ENCODE results near the gene PATE4. TPM values are rescaled to one million over a fixed set of nuclear protein-coding genes. Genes with fewer than 3 reads are reported as not detected.
"Not testable (repeated sequence)": the region's sequence is repeated elsewhere in the genome, so short reads cannot be mapped to it uniquely, and the experiment has no call there.

Gene PATE4
- not detected for total RNA-seq

- ChIA-PET CTCF (no interaction called here), POLR2A (no interaction called here)
- Mint-ChIP-seq H3K4me3 (no peak within 1 kb of the TSS), H3K27ac (no peak within 1 kb of the TSS), H3K9me3 (peaks cover 6% of the 10 kb centered on the region), H3K36me3 (ENCODE audit: low read depth) (no peaks in the 10 kb centered on the region), H3K4me1 (no peaks in the 10 kb centered on the region), H3K27me3 (peaks cover 6% of the 10 kb centered on the region)
- no peak for DNase-seq
Measured at GRCh38 chr11:125833016-125833415, at the start of gene PATE4. PATE4 (plus strand) TSS chr11:125833316; CDS start chr11:125833360, 44 bp downstream.

GRCh38 chr11:125784678-125785077, 48.4 kb upstream of the PATE4 start:
- ChIA-PET POLR2A (no interaction called here), CTCF (no interaction called here)
- H3K4me3 Mint-ChIP-seq, result no peak overlapping the region
- H3K36me3 Mint-ChIP-seq (ENCODE audit: low read depth), result no peaks in the 10 kb centered on the region
- H3K9me3 Mint-ChIP-seq, result no peaks in the 10 kb centered on the region
- H3K27me3 Mint-ChIP-seq, result peaks cover 11% of the 10 kb centered on the region
- no peak overlapping the region for H3K27ac Mint-ChIP-seq
- DNase-seq, result no peak
- H3K4me1 Mint-ChIP-seq, result no peaks in the 10 kb centered on the region

- Mint-ChIP-seq H3K4me1 (no peaks in the 10 kb centered on the region), H3K36me3 (ENCODE audit: low read depth) (no peaks in the 10 kb centered on the region), H3K9me3 (no peaks in the 10 kb centered on the region), H3K4me3 (no peak within 1 kb of the TSS), H3K27me3 (peaks cover 4% of the 10 kb centered on the region), H3K27ac (no peak within 1 kb of the TSS)
- no peak for DNase-seq
- ChIA-PET CTCF (no interaction called here), POLR2A (no interaction called here)
Measured at GRCh38 chr11:125787827-125788226, 45.3 kb upstream of the PATE4 start, which contains the start of gene PATE3. PATE3 (plus strand) TSS chr11:125788127; CDS start chr11:125788152, 25 bp downstream.

DNA sequence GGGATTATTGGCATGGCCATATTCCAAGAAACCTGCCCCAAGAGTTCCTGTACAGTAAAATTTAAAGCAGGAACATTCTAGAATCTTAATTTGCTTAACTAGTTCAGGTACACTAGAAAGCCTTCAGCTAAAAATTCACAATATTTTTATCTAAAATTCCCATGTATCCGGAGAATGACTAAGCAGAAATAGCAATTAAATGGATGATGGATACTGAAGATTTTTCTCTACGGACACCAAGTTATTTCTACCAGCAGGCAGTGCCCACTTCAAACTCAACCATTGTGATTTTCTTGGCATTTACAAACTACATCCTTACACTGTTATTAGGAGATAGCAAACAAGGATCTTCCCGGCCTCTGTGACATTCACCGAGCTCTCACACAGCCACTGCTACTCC, 42.3 kb upstream of the PATE4 start:
- no peaks in the 10 kb centered on the region for H3K36me3 Mint-ChIP-seq (ENCODE audit: low read depth)
- no peak overlapping the region for H3K4me3 Mint-ChIP-seq
- CTCF ChIA-PET, result no interaction called here
- POLR2A ChIA-PET, result no interaction called here
- no peaks in the 10 kb centered on the region for H3K4me1 Mint-ChIP-seq
- DNase-seq, result no peak
- H3K9me3 Mint-ChIP-seq, result peaks cover 5% of the 10 kb centered on the region
- no peak overlapping the region for H3K27ac Mint-ChIP-seq
- H3K27me3 Mint-ChIP-seq, result peaks cover 6% of the 10 kb centered on the region

DNA sequence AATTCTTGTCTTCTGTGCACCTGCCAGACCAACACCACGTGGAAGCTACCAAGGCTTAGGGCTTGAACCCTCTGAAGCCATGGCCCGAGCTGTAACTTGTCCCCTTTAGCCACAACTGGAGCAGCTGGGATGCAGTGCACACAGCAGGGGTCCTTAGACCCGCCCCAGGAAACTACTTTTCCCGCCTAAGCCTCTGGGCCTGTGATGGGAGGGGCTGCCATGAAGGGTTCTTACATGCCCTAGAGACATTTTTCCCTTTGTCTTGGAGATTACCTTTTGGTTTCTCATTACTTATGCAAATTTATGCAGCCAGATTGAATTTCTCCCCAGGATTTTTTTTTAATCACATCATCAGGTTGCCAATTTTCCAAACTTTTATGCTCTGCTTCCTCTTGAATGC, 35.5 kb upstream of the PATE4 start:
- Mint-ChIP-seq H3K27ac (no peak overlapping the region), H3K9me3 (peaks cover 14% of the 10 kb centered on the region), H3K4me3 (no peak overlapping the region), H3K4me1 (no peaks in the 10 kb centered on the region), H3K36me3 (ENCODE audit: low read depth) (no peaks in the 10 kb centered on the region), H3K27me3 (peaks cover 5% of the 10 kb centered on the region)
- CTCF ChIA-PET, result no interaction called here
- DNase-seq, result no peak
- POLR2A ChIA-PET, result no interaction called here

DNA sequence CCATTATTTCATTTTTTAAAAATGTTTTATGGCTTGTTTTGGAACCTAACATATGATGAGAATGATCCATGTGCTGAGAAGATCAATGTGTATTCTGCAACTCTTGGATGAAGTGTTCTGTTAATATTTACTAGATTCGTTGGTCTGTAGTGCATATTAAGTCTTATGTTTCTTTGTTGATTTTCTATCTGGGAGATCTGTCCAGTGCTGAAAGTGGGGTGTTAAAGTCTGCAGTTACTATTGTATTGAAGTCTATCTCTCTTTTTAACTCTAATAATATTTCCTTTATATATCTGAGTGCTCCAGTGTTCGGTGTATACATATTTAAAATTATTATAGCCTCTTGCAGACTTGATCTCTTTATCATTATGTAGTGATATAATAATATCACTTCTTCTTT, 33.3 kb upstream of the PATE4 start:
- Mint-ChIP-seq H3K9me3 (peaks cover 25% of the 10 kb centered on the region), H3K4me1 (no peaks in the 10 kb centered on the region), H3K4me3 (no peak overlapping the region), H3K36me3 (ENCODE audit: low read depth) (no peaks in the 10 kb centered on the region), H3K27me3 (peaks cover 5% of the 10 kb centered on the region), H3K27ac (no peak overlapping the region)
- DNase-seq, result no peak
- CTCF ChIA-PET, result no interaction called here
- POLR2A ChIA-PET, result no interaction called here

DNA sequence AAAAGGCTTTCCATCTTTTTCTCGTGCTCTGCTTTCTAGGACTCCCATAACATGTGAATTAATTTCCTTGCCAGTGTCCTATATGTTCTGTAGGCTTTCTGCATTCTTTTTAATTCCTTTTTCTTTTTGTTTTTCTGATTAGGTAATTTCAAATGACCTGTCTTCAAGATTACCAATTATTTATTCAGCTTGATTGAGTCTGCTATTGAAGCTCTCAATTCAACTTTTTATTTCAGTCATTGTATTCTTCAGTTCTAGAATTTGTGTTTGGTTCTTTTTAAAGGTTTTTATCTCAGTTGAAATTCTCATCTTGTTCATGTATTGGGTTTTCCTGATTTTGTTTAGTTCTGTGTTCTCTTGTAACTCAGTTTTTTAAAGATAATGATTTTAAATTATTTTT, 30.7 kb upstream of the PATE4 start:
- Mint-ChIP-seq H3K9me3 (peaks cover 19% of the 10 kb centered on the region), H3K27me3 (peaks cover 3% of the 10 kb centered on the region), H3K4me1 (no peaks in the 10 kb centered on the region), H3K4me3 (no peak overlapping the region), H3K27ac (no peak overlapping the region), H3K36me3 (ENCODE audit: low read depth) (no peaks in the 10 kb centered on the region)
- ChIA-PET CTCF (no interaction called here), POLR2A (no interaction called here)
- no peak for DNase-seq

DNA sequence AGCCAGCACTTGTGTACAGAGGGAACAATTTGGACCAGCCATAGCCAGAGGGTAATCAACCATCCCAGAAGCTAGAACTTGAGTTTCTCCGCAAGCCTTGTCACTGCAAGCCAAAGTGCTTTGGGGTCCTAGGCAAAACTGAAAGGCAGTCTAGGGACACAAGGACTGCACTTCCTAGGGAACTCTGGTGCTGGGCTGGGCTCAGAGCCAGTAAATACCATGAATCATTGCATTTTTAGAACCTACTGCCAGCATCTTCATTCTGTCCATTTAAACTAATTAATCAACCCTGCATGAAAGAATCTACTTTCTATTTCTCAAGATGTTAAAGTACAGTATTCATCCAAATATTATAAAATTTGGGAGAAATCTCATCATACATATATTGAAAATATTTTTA, 25.2 kb upstream of the PATE4 start:
- ChIA-PET CTCF (no interaction called here), POLR2A (no interaction called here)
- Mint-ChIP-seq H3K27ac (no peak overlapping the region), H3K4me3 (no peak overlapping the region), H3K4me1 (no peaks in the 10 kb centered on the region), H3K27me3 (peaks cover 2% of the 10 kb centered on the region), H3K9me3 (peaks cover 9% of the 10 kb centered on the region), H3K36me3 (ENCODE audit: low read depth) (no peaks in the 10 kb centered on the region)
- DNase-seq, result no peak

GRCh38 chr11:125835748-125836147, 2.6 kb downstream of the PATE4 start:
- Mint-ChIP-seq H3K27ac (no peak overlapping the region), H3K4me3 (no peak overlapping the region), H3K9me3 (peaks cover 6% of the 10 kb centered on the region), H3K27me3 (peaks cover 6% of the 10 kb centered on the region), H3K4me1 (no peaks in the 10 kb centered on the region), H3K36me3 (ENCODE audit: low read depth) (no peaks in the 10 kb centered on the region)
- POLR2A ChIA-PET, result no interaction called here
- DNase-seq, result no peak
- CTCF ChIA-PET, result no interaction called here

- ChIA-PET CTCF (no interaction called here), POLR2A (no interaction called here)
- no peak overlapping the region for H3K27ac Mint-ChIP-seq
- H3K4me3 Mint-ChIP-seq, result no peak overlapping the region
- peaks cover 2% of the 10 kb centered on the region for H3K27me3 Mint-ChIP-seq
- peaks cover 7% of the 10 kb centered on the region for H3K36me3 Mint-ChIP-seq (ENCODE audit: low read depth)
- H3K4me1 Mint-ChIP-seq, result no peaks in the 10 kb centered on the region
- peaks cover 23% of the 10 kb centered on the region for H3K9me3 Mint-ChIP-seq
- no peak for DNase-seq
Measured at GRCh38 chr11:125842321-125842948, 9.3 kb downstream of the PATE4 start.

DNA sequence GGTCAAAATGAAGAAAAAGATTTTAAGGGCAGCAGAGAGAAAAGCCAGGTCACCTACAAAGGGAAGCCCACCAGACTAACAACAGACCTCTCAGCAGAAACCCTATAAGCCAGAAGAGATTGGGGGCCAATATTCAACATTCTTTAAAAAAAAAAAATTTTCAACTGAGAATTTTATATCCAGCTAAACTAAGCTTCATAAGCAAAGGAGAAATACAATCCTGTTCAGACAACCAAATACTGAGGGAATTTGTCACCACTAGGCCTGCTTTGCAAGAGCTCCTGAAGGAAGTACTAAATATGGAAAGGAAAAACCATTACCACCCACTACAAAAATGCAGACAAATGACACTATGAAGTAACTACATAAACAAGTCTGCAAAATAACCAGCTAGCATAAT, 13.1 kb downstream of the PATE4 start:
- peaks cover 7% of the 10 kb centered on the region for H3K36me3 Mint-ChIP-seq (ENCODE audit: low read depth)
- H3K4me1 Mint-ChIP-seq, result no peaks in the 10 kb centered on the region
- ChIA-PET POLR2A (no interaction called here), CTCF (interaction anchor here (0.6 kb wide), 1 partner anchor 67 kb away, joined by 4 read pairs; no protein-coding TSS in a partner anchor)
- H3K27me3 Mint-ChIP-seq, result peaks cover 9% of the 10 kb centered on the region
- DNase-seq, result no peak
- peaks cover 29% of the 10 kb centered on the region for H3K9me3 Mint-ChIP-seq
- H3K27ac Mint-ChIP-seq, result no peak overlapping the region
- H3K4me3 Mint-ChIP-seq, result no peak overlapping the region

DNA sequence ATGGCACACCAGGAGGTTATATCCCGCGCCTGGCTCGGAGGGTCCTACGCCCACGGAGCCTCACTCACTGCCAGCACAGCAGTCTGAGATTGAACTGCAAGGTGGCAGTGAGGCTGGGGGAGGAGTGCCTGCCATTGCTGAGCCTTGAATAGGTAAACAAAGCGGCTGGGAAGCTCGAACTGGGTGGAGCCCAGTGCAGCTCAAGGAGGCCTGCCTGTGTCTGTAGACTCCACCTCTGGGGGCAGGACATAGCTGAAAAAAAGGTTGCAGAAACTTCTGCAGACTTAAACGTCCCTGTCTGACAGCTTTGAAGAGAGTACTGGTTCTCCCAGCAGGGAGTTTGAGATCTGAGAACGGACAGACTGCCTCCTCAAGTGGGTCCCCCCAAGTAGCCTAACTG, 24.6 kb downstream of the PATE4 start:
- H3K27ac Mint-ChIP-seq; POLR2A ChIA-PET; H3K4me3 Mint-ChIP-seq; H3K36me3 Mint-ChIP-seq (ENCODE audit: low read depth); CTCF ChIA-PET; DNase-seq; H3K9me3 Mint-ChIP-seq: not testable (repeated sequence)
- Mint-ChIP-seq H3K27me3 (peaks cover 14% of the 10 kb centered on the region), H3K4me1 (peaks cover 11% of the 10 kb centered on the region)

DNA sequence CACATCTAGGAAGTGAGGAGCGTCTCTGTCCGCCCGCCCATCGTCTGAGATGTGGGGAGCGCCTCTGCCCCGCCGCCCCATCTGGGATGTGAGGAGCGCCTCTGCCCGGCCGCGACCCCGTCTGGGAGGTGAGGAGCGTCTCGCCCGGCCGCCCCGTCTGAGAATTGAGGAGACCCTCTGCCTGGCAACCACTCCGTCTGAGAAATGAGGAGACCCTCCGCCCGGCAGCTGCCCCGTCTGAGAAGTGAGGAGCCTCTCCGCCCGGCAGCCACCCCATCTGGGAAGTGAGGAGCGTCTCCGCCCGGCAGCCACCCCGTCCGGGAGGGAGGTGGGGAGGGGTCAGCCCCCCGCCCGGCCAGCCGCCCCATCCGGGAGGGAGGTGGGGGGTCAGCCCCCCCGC, 29.7 kb downstream of the PATE4 start:
- H3K27ac Mint-ChIP-seq; H3K27me3 Mint-ChIP-seq; POLR2A ChIA-PET; CTCF ChIA-PET; DNase-seq; H3K9me3 Mint-ChIP-seq; H3K4me1 Mint-ChIP-seq; H3K4me3 Mint-ChIP-seq; H3K36me3 Mint-ChIP-seq (ENCODE audit: low read depth): not testable (repeated sequence)

DNA sequence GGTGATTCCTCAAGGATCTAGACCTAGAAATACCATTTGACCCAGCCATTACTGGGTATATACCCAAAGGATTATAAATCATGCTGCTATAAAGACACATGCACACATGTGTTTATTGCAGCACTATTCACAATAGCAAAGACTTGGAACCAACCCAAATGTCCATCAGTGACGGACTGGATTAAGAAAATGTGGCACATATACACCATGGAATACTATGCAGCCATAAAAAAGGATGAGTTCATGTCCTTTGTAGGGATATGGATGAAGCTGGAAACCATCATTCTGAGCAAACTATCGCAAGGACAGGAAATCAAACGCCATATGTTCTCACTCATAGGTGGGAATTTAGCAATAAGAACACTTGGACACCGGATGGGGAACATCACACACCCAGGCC, 32.2 kb downstream of the PATE4 start:
- H3K4me3 Mint-ChIP-seq; H3K36me3 Mint-ChIP-seq (ENCODE audit: low read depth); DNase-seq; H3K27me3 Mint-ChIP-seq; H3K9me3 Mint-ChIP-seq; H3K27ac Mint-ChIP-seq; H3K4me1 Mint-ChIP-seq; CTCF ChIA-PET; POLR2A ChIA-PET: not testable (repeated sequence)
